ENCODE measurements around the gene ESYT3. TPM values are rescaled to one million over a fixed set of nuclear protein-coding genes. Genes with fewer than 3 reads are reported as not detected.

The ESYT3 gene, protein sequence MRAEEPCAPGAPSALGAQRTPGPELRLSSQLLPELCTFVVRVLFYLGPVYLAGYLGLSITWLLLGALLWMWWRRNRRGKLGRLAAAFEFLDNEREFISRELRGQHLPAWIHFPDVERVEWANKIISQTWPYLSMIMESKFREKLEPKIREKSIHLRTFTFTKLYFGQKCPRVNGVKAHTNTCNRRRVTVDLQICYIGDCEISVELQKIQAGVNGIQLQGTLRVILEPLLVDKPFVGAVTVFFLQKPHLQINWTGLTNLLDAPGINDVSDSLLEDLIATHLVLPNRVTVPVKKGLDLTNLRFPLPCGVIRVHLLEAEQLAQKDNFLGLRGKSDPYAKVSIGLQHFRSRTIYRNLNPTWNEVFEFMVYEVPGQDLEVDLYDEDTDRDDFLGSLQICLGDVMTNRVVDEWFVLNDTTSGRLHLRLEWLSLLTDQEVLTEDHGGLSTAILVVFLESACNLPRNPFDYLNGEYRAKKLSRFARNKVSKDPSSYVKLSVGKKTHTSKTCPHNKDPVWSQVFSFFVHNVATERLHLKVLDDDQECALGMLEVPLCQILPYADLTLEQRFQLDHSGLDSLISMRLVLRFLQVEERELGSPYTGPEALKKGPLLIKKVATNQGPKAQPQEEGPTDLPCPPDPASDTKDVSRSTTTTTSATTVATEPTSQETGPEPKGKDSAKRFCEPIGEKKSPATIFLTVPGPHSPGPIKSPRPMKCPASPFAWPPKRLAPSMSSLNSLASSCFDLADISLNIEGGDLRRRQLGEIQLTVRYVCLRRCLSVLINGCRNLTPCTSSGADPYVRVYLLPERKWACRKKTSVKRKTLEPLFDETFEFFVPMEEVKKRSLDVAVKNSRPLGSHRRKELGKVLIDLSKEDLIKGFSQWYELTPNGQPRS
- total RNA-seq (2021), result 5.9 and 6.3 TPM in 2 replicates
- long read RNA-seq, full-length matches to known transcripts, result 4 of 21 reads
- long read RNA-seq, partial matches to known transcripts, result 6 of 21 reads
- long read RNA-seq, other reads (novel, unspliced or antisense), result 11 of 21 reads

GRCh38 chr3:138434276-138434874, at the start of gene ESYT3:
TSS of gene ESYT3 (plus strand) at chr3:138434616. CDS start at chr3:138434799, 183 bp downstream.
- H2BK5ac ChIP-seq (ENCODE audit: insufficient read length, low read length), result no peak within 1 kb of the TSS
- no peak within 1 kb of the TSS for H2BK15ac ChIP-seq (ENCODE audit: low read depth, low read length)
- no CpG with 5 or more reads among the region's 54 CpGs for WGBS (ENCODE audit: extremely low coverage, insufficient read length, low lambda C conversion rate)
- H4K91ac ChIP-seq (ENCODE audit: insufficient read length, low read depth, low read length), result no peak within 1 kb of the TSS
- H3K27me3 Mint-ChIP-seq (ENCODE audit: low read depth), result peaks cover 71% of the 10 kb centered on the region
- H4K5ac ChIP-seq (ENCODE audit: insufficient read length, low read depth, low read length), result no peak within 1 kb of the TSS
- H3K27ac Mint-ChIP-seq, result no peak within 1 kb of the TSS
- no peaks in the 10 kb centered on the region for H3K79me1 ChIP-seq (ENCODE audit: insufficient read depth, low read depth, low read length, poor library complexity, severe bottlenecking)
- H2BK12ac ChIP-seq (ENCODE audit: insufficient read length, low read depth, low read length), result no peak within 1 kb of the TSS
- no peak within 1 kb of the TSS for H3K23ac ChIP-seq (ENCODE audit: insufficient read length, low read depth, low read length)
- no peak within 1 kb of the TSS for H3T11ph ChIP-seq (ENCODE audit: low read length)
- peaks cover 14% of the 10 kb centered on the region for H3K23me2 ChIP-seq (ENCODE audit: insufficient read length, low read depth, low read length, poor library complexity, severe bottlenecking)
- H2AK5ac ChIP-seq (ENCODE audit: insufficient read length, low read length), result no peak within 1 kb of the TSS
- peak within 1 kb of the TSS; percentile 69 to 82 for H3K4me3 Mint-ChIP-seq
- H3K4me1 Mint-ChIP-seq, result peaks cover 3 to 11% of the 10 kb centered on the region in 2 experiments; a peak in 3 of 4 replicates
- H3K14ac ChIP-seq (ENCODE audit: insufficient read depth, low read length), result 0 out of 2 replicates have a peak within 1 kb of the TSS, but pooled peaks have one; percentile 1
- H2AFZ ChIP-seq (ENCODE audit: low read length), result no peak within 1 kb of the TSS
- H3K9me3 ChIP-seq (ENCODE audit: control insufficient read depth, low read depth, low read length), result no peaks in the 10 kb centered on the region
- no peaks in the 10 kb centered on the region for H4K20me1 ChIP-seq (ENCODE audit: control insufficient read depth, insufficient read depth, insufficient read length)
- H3K4me1 ChIP-seq (ENCODE audit: insufficient read depth, low read length), result no peaks in the 10 kb centered on the region
- H3K4ac ChIP-seq (ENCODE audit: low read depth, low read length), result no peak within 1 kb of the TSS
- H3K27me3 ChIP-seq (ENCODE audit: insufficient read depth, low read length), result peaks cover 8% of the 10 kb centered on the region; the same call in 1 of the 2 replicates
- H3K18ac ChIP-seq (ENCODE audit: insufficient read length, low read depth, low read length), result peak within 1 kb of the TSS; percentile 10
- peak; percentile 88 for DNase-seq
- H3K36me3 Mint-ChIP-seq (ENCODE audit: insufficient read depth in 1 of 3, low read depth in 3 of 3), result peaks cover 0 to 10% (median 8%) of the 10 kb centered on the region in 3 experiments; a peak in 3 of 7 replicates
- H3K9ac ChIP-seq (ENCODE audit: extremely low read depth, insufficient read length, low read length), result no peak within 1 kb of the TSS
- no peak within 1 kb of the TSS for H2BK120ac ChIP-seq (ENCODE audit: low read depth, low read length, poor library complexity, severe bottlenecking)
- no peak within 1 kb of the TSS for H3K27ac ChIP-seq (ENCODE audit: insufficient read length, low read depth, low read length)
- no peak within 1 kb of the TSS for H2BK20ac ChIP-seq (ENCODE audit: low read depth, low read length, poor library complexity, severe bottlenecking)
- TF ChIP-seq, protein P1, sequence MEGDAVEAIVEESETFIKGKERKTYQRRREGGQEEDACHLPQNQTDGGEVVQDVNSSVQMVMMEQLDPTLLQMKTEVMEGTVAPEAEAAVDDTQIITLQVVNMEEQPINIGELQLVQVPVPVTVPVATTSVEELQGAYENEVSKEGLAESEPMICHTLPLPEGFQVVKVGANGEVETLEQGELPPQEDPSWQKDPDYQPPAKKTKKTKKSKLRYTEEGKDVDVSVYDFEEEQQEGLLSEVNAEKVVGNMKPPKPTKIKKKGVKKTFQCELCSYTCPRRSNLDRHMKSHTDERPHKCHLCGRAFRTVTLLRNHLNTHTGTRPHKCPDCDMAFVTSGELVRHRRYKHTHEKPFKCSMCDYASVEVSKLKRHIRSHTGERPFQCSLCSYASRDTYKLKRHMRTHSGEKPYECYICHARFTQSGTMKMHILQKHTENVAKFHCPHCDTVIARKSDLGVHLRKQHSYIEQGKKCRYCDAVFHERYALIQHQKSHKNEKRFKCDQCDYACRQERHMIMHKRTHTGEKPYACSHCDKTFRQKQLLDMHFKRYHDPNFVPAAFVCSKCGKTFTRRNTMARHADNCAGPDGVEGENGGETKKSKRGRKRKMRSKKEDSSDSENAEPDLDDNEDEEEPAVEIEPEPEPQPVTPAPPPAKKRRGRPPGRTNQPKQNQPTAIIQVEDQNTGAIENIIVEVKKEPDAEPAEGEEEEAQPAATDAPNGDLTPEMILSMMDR (conservative IDR thresholded peaks at IDR 0.05), result no peak
- H3K4me2 ChIP-seq (ENCODE audit: insufficient read depth, insufficient read length, low read length), result peak within 1 kb of the TSS; percentile 44
- H3K9me3 Mint-ChIP-seq, result peaks cover 10 to 11% of the 10 kb centered on the region in 2 experiments; a peak in 4 of 5 replicates
- no peak within 1 kb of the TSS for H4K8ac ChIP-seq (replicated peaks; ENCODE audit: insufficient read length, low read depth, low read length)
- H3K56ac ChIP-seq (ENCODE audit: insufficient read length, low read depth, low read length), result no peak within 1 kb of the TSS
- H3K79me2 ChIP-seq (ENCODE audit: insufficient read depth, low read length), result no peaks in the 10 kb centered on the region
